Hematopoietic multipotent progenitor cell treated with erythropoietin and hydrocortisone succinate and interleukin-3 and kit ligand, for 8 days (in vitro differentiated cells): ENCODE data around the gene QSOX2.

ENCODE experiments used
- DNase-seq: peaks from one replicate; pipeline ENCODE4 v3.0.0-alpha.2; 2015

Gene QSOX2

GRCh38 chr9:136235709-136236455 lies 9.7 kb downstream of the QSOX2 start:
- DNase-seq = no peak

GRCh38 chr9:136235171-136235570 lies 10.4 kb downstream of the QSOX2 start:
- DNase-seq = no peak

- no peak for DNase-seq
Measured at GRCh38 chr9:136234597-136234996, 11.0 kb downstream of the QSOX2 start.

- no peak for DNase-seq
Measured at GRCh38 chr9:136233868-136234267, 11.7 kb downstream of the QSOX2 start.

GRCh38 chr9:136233411-136233810 lies 12.2 kb downstream of the QSOX2 start:
- no peak for DNase-seq

GRCh38 chr9:136232969-136233368 lies 12.6 kb downstream of the QSOX2 start:
- DNase-seq = peak; percentile 40

GRCh38 chr9:136231478-136232297 lies 13.9 kb downstream of the QSOX2 start:
- DNase-seq = peak; percentile 82

- no peak for DNase-seq
Measured at GRCh38 chr9:136230773-136231172, 14.8 kb downstream of the QSOX2 start.

- peak; percentile 78 for DNase-seq
Measured at GRCh38 chr9:136230365-136230764, 15.2 kb downstream of the QSOX2 start.

- no peak for DNase-seq
Measured at GRCh38 chr9:136229096-136230065, 16.2 kb downstream of the QSOX2 start.

- no peak for DNase-seq
Measured at GRCh38 chr9:136228107-136228875, 17.3 kb downstream of the QSOX2 start.

GRCh38 chr9:136226680-136227407 lies 18.8 kb downstream of the QSOX2 start:
- no peak for DNase-seq

- peak; percentile 71 for DNase-seq
Measured at GRCh38 chr9:136225748-136226679, 19.6 kb downstream of the QSOX2 start.

- no peak for DNase-seq
Measured at GRCh38 chr9:136225366-136225747, 20.3 kb downstream of the QSOX2 start.

GRCh38 chr9:136223871-136224640 lies 21.6 kb downstream of the QSOX2 start:
- no peak for DNase-seq

- no peak for DNase-seq
Measured at GRCh38 chr9:136222906-136223285, 22.7 kb downstream of the QSOX2 start.

- no peak for DNase-seq
Measured at GRCh38 chr9:136222166-136222905, 23.3 kb downstream of the QSOX2 start.

- no peak for DNase-seq
Measured at GRCh38 chr9:136220017-136220729, 25.4 kb downstream of the QSOX2 start.
